CD4-positive, alpha-beta T cell treated with Interferon alpha-2 for 1 hour (primary cell): Measurements from ENCODE around the gene PTPMT1.
"Not testable (repeated sequence)": the region's sequence is repeated elsewhere in the genome, so short reads cannot be mapped to it uniquely, and the experiment has no call there.

ENCODE experiments used
- DNase-seq, 2 donors: peaks; one replicate each; pipeline ENCODE4 v3.0.0-alpha.2; 2020 to 2022

Gene PTPMT1, protein sequence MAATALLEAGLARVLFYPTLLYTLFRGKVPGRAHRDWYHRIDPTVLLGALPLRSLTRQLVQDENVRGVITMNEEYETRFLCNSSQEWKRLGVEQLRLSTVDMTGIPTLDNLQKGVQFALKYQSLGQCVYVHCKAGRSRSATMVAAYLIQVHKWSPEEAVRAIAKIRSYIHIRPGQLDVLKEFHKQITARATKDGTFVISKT

DNA sequence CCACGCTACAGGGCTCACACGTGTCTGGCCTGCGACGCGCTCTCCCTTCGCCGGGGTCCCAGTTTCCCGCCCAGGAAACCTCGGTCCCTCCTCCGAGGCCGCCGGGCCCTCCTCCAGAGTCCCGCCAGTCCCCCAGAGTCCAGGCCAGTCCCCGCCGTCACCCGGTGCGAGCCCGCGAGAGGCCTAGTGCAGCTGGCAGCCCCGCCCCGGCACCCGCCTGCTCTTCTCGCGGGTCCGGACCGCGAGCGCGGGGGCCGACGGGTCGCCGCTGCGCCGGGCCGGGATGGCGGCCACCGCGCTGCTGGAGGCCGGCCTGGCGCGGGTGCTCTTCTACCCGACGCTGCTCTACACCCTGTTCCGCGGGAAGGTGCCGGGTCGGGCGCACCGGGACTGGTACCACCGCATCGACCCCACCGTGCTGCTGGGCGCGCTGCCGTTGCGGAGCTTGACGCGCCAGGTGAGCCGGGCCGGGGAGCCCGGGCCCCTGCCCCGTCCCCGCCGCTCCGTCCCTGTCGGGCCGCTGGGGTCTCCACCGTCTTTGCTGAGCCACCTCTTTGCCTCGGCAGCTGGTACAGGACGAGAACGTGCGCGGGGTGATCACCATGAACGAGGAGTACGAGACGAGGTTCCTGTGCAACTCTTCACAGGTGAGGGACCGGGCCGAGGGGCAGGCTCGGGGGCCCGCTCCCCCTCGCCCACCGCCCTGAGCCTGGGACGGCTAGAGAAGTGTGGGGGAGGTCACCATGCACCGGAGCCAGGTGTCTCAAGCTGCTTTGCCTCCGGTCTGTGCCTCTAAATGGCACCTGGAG is at the start of gene PTPMT1:
TSS of gene PTPMT1 (plus strand) at position 260 of the 809 bp plus-strand sequence. CDS start at position 284, 24 bp downstream.
- DNase-seq = peak; percentile 59 to 71

DNA sequence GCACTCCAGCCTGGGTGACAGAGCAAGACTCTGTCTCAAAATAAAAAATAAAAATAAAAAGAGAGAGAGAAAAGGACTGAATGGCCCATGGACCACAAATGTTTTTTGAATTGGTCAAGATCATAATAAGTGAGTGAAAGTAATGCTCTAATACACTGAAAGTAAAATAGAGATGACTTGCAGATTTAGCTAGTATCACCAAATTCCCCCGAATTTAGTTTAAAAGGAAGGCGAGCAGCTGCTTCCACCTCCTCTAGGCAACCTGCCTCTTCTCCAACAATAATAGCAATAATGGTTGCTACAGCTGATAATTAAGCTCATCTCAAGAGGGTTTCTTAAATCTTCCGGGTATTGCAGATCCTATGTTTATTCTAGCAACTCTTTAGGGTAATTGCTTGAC is 49.2 kb upstream of the PTPMT1 start:
- DNase-seq = no peak

DNA sequence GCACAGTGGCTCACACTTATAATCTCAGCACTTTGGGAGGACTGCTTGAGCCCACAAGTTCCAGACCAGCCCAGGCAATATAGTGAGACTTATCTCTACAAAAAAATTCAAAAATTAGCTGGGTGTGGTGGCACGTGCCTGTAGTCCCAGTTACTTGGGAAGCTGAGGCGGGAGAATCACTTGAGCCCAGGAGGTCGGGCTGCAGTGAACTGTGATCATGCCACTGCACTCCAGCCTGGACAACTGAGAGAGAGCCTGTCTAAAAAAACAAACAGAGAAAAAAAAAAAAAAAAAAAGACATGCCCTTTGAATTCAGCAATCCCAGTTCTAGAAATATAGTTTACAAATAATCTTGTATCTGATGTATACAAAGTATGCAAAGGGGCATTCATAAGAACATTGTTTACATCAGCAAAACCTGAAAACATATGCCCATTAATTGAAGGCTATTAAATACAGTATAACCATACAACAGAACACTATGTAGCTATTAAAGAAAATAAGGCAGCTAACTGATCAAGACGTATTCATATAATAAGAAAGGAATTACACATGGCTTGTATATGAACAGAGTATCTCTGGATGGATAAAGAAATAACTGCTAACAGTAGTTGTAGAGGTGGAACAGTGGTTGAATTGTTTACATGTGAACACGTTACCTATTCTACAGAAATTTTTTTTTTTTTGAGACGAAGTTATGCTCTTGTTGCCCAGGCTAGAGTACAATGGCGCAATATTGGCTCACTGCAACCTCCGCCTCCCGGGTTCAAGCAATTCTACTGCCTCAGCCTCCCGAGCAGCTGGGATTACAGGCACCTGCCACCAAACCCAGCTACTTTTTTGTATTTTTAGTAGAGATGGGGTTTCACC is 48.2 kb upstream of the PTPMT1 start:
- DNase-seq = no peak

DNA sequence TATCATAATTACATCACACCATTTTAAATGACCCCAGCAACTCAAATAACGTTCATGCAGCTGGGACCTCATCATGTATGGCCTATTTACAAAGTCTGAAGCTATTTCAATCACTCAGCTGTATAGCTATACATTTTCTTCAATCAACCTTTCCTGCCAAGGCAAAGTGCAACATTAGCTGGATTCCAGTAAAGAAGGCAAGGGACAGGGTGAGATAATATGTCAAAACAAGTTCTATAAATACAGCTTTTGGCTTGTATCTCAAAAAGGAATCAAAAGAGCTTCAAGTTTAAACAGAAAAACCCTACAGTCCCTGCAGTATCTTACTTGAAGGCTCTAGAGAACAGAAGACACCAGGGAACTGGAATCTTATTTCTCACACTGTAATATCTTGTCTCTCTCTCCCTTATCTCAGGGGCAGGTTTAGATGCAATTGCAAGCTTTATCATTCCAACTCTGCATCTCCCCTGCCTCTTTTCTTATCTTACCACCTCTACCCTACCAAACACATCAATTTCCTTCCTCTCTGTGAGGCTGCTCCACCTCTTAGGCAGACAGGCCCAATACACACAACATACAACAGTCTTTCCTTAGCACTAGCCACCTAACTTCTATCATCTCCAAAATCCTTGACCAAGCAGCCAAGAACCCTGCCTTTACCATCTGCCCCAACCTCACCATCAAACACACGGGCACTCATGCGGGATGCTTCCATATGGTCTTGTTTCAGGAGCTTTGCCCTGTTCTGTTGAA is 47.0 kb upstream of the PTPMT1 start:
- no peak for DNase-seq

DNA sequence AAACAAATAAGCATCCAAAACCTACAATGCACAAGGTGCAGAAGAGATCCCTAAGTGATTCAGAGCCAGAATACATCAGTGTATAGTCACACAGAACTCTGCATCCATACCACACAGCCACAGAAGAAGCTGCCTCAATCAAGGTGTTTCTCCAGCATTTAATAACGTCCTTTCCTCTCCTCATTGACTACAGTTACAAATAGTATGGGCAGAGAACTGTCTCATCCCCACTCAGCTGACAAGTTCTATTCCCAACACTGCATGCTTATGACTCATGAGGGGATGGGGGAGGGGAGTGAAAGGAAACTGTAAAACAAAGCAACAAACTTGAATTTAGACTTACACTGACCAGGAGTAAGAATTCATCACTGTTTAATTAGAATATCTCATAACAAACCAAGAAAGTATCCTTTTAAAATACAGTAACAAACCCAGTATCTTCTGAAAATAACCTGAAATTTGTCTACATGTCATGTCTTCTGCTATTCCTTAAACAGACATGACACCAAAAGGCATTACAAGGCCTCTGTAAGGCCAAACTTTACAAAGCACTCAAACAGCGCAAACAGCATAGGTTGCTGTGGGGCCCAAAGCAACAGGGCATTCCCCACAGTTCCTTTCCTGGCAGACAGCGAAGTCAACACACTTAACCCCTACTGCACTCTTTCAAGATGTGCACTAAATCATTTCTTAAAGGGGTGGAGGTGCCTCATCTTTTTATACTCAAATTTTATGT is 41.7 kb upstream of the PTPMT1 start:
- peak; percentile 47 to 66 for DNase-seq

DNA sequence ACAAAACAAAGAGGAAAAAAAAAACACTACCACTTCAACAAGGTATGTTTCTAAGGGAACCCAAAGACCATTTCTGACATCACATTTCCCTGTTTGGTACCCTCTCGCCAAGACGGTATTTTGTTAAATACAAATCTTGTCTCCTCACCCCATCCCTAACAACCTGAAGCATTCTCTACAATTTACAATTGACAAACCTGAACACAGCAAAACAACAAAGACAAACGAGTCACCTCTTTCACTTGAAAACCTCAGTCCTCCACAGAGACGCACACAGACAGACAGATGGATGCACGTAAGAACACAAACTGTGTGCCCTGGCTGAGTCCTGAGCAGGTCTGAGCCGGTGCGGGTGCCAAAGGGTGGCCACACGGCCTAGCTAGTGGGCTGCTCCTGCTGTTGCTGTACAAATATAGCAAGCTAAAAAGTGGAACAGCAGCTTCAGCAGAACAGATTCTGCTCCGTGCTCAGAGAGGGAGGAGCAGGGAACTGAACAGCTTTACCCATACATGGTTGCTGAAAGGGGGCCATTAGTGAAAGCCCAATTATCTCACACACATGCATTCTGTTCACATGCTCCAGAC is 41.0 kb upstream of the PTPMT1 start:
- peak in 1 of 2 donors; percentile 17 for DNase-seq

DNA sequence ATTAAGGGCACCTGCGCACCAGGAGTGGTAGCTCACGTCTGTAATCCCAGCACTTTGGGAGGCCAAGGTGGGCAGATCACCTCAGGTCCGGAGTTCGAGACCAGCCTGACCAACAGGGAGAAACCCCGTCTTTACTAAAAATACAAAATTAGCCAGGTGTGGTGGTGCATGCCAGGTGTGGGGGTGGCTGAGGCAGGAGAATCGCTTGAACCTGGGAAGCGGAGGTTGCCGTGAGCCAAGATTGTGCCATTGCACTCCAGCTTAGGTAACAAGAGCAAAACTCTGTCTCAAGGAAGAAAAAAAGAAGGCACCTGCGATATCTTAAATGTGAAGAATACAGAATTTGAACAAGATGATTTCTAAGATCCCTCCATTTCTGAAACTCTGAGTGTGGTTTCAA is 39.4 kb upstream of the PTPMT1 start:
- DNase-seq = not testable (repeated sequence)

DNA sequence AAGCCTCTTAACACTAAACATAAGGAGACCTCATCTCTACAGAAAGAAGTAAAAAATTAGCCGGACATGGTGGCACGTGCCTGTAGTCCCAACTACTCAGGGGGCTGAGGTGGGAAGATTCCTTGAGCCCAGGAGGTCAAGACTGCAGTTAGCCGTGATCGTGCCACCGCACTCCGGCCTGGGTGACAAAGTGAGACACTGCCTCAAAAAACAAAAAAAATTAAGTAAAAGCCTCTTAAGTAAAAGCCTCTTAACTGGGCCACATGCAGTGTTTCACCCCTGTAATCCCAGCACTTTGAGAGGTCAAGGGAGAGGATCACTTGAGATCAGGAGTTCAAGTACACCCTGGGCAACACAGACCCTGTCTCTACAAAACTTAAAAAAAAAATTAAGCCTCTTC is 38.2 kb upstream of the PTPMT1 start:
- DNase-seq = no peak

DNA sequence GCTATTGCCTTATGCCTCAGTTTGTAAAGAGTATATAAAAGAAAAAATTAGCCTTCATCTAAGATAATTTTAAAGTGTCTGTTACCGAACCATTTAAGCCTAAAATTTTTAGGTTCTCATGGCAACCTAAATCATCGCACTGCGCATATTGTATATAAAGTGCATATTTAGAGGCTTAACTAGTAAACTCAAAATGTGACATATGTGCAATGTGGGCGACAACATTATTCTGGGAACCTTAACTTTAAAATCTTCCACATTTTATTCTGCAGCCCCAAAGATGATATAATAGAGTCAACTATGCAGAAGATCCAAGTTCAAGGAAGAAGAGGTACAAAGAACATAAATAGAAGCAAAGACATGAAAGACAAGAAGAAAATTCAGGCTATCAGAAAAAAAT is 35.4 kb upstream of the PTPMT1 start:
- DNase-seq = no peak

DNA sequence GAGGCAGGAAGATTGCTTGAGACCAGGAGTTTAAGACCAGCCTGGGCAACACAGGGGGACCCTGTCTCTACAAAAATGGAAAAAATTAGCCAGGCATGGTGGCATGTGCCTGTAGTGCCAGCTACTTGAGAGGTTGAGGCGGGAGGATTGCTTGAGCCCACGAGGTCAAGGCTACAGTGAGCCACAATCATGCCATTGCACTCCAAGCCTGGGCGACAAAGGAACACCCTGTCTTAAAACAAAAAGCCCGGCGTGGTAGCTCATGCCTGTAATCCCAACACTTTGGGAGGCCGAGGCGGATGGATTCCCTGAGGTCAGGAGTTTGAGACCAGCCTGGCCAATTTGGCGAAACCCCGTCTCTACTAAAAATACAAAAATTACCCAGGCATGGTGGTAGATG is 34.7 kb upstream of the PTPMT1 start:
- not testable (repeated sequence) for DNase-seq

DNA sequence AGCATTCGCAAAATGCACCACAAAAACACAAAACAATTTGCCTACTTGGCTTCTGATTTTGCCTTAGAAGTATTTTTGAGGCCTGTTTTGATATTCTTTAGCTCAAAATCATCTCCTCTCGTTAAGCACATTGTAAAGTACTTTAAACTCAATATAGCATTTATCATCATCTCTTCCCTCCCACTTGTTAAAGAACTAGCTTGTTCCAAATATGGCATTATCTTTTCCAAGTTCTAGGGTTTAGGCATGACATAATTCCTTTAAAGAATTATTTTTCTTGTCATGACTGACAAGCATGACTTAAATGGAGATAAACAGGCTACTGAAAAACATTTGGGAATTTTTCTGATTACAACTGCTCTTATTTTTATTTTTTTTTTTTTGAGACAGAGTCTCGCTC is 33.7 kb upstream of the PTPMT1 start:
- no peak for DNase-seq

DNA sequence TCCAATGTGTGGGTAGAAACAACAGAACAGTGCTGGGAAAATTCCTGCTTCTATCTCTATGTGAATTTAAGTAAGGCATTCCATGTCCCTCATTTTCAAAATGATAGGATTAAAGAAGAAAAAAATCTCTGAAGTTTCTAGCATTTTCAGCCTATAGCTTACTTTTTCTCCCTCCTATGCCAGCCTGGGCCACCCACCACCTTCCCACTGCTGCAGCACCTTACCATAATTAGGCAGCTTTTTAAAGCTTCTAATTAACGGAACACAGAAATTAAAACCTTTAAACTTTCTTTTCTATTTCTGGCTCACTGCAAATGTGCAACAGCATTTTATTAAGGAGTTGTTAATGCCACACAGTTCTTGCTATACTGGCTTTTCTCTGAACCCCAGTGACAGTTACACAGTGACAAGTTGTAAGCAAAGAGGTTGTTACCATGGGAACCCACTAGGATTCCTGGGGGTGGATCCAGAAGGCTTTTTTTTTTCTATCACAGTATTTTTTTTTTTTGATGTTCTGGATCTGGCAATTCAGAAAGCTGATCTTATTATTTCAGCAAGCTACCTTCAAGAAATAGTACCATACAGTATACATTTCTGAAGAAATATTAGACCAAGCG is 32.7 kb upstream of the PTPMT1 start:
- no peak for DNase-seq

DNA sequence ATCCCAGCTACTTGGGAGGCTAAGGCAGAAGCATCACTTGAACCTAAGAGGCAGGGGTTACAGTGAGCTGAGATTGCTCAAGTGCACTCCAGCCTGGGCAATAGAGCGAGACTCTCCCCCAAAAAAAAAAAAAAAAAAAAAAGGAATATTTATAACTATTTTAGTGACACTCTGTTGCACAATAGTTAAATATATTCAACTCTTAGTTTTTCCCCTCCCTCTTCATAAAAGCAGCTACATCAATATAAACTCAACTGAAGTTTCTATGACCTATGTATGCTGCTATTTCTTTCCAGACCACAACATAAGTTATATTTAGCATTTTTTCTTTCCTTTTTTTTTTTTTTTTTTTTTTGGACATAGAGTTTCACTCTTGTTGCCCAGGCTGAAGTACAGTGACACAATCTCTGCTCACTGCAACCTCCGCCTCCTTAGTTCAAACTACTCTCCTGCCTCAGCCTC is 31.7 kb upstream of the PTPMT1 start:
- DNase-seq = no peak

DNA sequence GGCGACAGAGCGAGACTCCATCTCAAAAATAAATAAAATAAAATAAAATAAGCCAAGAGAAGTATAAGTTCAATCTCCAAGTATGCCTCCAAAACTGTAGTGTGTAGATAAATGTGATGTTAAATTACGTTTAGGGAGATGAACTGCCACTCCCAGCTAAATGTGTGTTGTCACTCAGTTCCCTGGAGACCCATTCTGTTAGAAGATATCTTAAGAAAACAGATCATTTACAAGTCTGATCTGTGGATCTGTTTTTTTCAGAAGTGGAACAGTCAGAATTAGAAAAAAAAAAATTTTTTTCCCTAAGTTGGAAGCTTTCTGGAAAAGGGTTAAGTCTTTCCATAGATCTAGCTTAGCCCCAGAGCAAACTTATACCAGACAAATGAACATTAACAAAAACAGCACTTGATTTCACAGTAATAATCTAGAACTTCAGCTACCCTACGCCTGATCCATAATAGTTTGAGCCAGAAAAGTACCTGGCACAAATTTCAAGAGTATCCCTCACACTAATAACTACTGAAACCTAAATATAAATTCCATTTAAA is 30.6 kb upstream of the PTPMT1 start:
- no peak for DNase-seq

DNA sequence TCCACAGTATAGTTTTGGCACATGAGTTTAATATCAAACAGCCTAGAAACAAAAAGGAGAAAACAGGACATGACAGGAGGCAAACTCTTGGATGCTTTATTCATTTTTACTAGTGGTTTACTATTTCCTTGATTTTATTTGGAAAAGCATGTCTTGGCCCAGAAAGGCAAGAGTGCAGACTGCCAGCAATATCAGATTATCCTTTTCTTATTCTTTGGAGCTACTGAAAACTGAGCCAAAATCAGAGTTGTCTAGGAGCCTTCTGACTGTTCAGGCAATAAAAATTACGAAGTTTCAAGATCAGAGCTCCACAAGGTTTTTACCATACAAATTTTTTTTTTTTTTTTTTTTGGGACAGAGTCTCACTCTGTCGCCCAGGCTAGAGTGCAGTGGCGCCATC is 28.5 kb upstream of the PTPMT1 start:
- DNase-seq = no peak

DNA sequence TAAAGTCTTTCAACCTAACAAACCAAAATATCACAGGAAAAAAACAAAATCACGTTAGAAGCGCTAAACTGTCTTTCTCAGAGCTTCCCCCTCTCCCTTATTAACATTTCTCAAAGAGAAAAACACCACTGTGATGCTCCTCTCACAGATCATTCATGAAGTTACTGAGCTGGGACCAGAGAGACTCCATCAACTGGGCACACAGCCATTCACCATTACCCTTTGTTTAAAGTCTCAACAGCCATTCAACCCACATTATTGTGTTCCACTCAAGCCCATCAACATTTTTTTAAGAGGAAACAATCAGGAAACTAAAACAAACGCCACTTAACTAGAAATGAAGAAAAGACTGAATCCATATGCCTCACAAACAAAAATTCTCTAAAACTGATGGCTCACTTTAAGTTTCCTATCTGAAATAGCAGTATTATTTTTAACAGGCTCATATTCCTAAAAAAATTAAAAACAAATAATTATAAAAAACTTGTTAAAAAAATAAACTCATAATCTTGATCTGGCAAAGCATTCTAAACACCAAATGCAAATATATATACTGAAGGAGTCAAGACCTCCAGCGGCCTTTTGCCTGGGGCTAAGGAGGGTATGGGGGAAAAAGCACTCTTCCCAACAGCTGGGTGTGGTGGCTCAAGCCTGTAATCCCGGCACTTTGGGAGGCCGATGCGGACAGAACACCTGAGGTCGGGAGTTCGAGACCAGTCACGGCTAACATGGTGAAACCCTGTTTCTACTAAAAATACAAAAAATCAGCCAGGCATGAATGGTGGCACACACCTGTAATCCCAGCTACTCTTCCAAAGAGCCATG is 26.4 kb upstream of the PTPMT1 start:
- DNase-seq = no peak

DNA sequence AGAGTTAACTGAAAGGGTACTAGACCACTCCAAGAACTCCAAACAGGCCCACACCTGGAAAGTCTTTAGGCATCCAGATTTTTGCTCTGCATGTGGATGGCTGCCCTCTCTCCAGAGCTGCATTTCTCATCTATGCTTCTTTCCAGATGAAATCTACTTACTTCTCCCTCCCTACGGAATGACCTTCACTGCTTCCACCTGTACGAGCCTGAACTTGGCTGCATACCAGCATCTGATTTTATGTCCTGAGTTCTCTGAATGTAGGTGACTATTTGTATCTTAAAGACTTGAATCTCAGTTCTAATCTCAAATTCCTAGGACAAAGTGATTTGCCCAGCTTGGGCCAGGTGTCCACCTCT is 25.7 kb upstream of the PTPMT1 start:
- no peak for DNase-seq

DNA sequence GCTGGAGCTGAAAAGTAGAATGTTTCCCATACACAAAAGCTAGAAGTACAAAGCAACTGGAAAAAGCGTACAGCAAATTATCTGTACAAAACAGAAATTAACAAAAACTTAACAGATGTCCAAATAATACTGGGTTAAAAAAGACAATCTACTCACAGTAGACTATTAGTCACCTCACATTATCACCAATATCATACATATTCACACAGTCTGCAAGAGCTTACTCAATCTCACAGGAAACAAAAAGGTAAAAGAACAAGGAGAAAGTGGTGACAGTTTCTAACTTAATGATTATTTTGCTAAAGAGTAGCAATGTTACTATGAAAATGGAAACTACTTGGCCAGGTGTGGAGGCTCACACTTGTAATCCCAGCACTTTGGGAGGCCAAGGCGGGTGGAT is 24.3 kb upstream of the PTPMT1 start:
- DNase-seq = no peak

DNA sequence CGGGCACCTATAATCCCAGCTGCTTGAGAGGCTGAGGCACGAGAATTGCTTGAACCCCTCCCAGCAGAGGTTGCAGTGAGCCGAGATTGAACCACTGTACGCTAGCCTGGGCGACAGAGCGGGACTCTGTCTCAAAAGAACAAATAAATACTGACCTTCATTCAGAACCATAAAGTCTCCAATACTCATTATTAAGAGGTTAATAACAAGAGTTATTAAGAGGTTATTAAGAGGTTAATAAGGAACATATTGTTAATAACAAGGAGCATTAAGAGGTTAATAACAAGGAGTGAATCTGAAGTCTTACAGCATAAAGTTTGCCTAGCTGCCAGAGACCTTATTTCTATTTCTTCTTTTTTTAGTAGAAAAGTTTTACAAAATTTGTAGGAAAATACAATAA is 20.1 kb upstream of the PTPMT1 start:
- no peak for DNase-seq

DNA sequence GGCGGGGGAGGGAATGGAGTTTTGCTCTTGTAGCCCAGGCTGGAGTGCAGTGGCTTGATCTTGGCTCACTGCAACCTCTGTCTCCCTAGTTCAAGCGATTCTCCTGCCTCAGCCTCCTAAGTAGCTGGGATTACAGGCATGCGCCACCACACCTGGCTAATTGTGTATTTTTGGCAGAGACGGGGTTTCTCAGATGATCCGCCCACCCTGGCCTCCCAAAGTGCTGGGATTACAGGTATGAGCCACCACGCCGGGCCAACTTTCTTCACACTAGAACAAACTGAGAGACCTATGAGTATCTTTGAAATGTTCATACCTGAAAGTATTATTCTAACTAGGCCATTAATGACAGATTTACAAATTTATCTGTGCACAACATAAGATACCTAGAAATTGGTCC is 19.1 kb upstream of the PTPMT1 start:
- not testable (repeated sequence) for DNase-seq
